Ectodermal cell (in vitro differentiated cells): ENCODE data around the gene EPN2. TPM values are rescaled to one million over a fixed set of nuclear protein-coding genes. Genes with fewer than 3 reads are reported as not detected.
"Not testable (repeated sequence)": the region's sequence is repeated elsewhere in the genome, so short reads cannot be mapped to it uniquely, and the experiment has no call there.

Experiments
- H3K27ac ChIP-seq: 2 replicates; pipeline ENCODE4 v1.7.0; 2013; ENCODE audit warnings: mild to moderate bottlenecking, low read depth, low read length; ENCODE audit not compliant: insufficient read depth, poor library complexity, severe bottlenecking
- H3K27me3 ChIP-seq: 2 replicates; pipeline ENCODE4 v1.7.0; 2013; ENCODE audit warnings: mild to moderate bottlenecking, low read length; ENCODE audit not compliant: insufficient read depth, control insufficient read depth, poor library complexity, severe bottlenecking
- H3K36me3 ChIP-seq: one replicate; pipeline ENCODE4 v1.7.0; 2013; ENCODE audit warnings: low read length; ENCODE audit not compliant: control insufficient read depth, insufficient read depth
- H3K4me1 ChIP-seq: one replicate; pipeline ENCODE4 v1.7.0; 2013; ENCODE audit warnings: low read length; ENCODE audit not compliant: control insufficient read depth, insufficient read depth
- H3K4me3 ChIP-seq: 2 replicates; pipeline ENCODE4 v1.7.0; 2013; ENCODE audit warnings: low read depth, low read length, control low read depth; ENCODE audit not compliant: insufficient read depth
- H3K9me3 ChIP-seq: 2 replicates; pipeline ENCODE4 v1.7.0; 2013; ENCODE audit warnings: mild to moderate bottlenecking, low read length, moderate library complexity; ENCODE audit not compliant: control insufficient read depth
- WGBS, 2 experiments: methylation state at CpG; one replicate each; pipeline ENCODE4 v1.1.7; 2013; ENCODE audit warnings: missing lambda C conversion rate in 2 of 2; 5-methylcytosine and 5-hydroxymethylcytosine counted together
- polyA plus RNA-seq, 4 experiments: library from polyadenylated mRNA; stranded (reverse); fragments of 50-300 nt; gene quantifications; one replicate each; pipeline ENCODE4 v1.2.3, GENCODE V29; 2013

EPN2 gene
- polyA plus RNA-seq (2013, experiment 1 of 4) = 39.2 TPM
- polyA plus RNA-seq (2013, experiment 2 of 4) = 37.1 TPM
- 27.9 TPM for polyA plus RNA-seq (2013, experiment 3 of 4)
- 30.4 TPM for polyA plus RNA-seq (2013, experiment 4 of 4)

GRCh38 chr17:19237139-19237388 lies at the start of gene EPN2:
EPN2 (plus strand) TSS chr17:19237366; CDS start chr17:19283120, 45,754 bp downstream.
- H3K9me3 ChIP-seq, H3K4me1 ChIP-seq, H3K36me3 ChIP-seq, H3K27me3 ChIP-seq, H3K27ac ChIP-seq: not testable (repeated sequence)
- H3K4me3 ChIP-seq = peak within 1 kb of the TSS; percentile 93
- 0% methylated on average over 21 of the region's 31 CpGs for WGBS, 2 experiments

GRCh38 chr17:19187883-19188869 lies 49.0 kb upstream of the EPN2 start:
- H3K27ac ChIP-seq, H3K9me3 ChIP-seq, H3K4me1 ChIP-seq, H3K36me3 ChIP-seq, H3K27me3 ChIP-seq, H3K4me3 ChIP-seq: not testable (repeated sequence)
- WGBS, 2 experiments = 0 to 2% methylated on average over 4 to 6 of the region's 62 CpGs

GRCh38 chr17:19188870-19189708 lies 48.1 kb upstream of the EPN2 start:
- not testable (repeated sequence) for H3K36me3 ChIP-seq, H3K4me1 ChIP-seq, H3K9me3 ChIP-seq, H3K27ac ChIP-seq, H3K27me3 ChIP-seq, H3K4me3 ChIP-seq
- no CpG with 5 or more reads among the region's 39 CpGs for WGBS, 2 experiments

- H3K9me3 ChIP-seq = not testable (repeated sequence)
These were observed 47.3 kb upstream of the EPN2 start for GRCh38 chr17:19189781-19190405.

GRCh38 chr17:19196382-19197204 lies 40.6 kb upstream of the EPN2 start:
- not testable (repeated sequence) for H3K27me3 ChIP-seq, H3K9me3 ChIP-seq, H3K4me1 ChIP-seq, H3K36me3 ChIP-seq, H3K27ac ChIP-seq, H3K4me3 ChIP-seq
- 0% methylated on average over 5 of the region's 33 CpGs; no CpG with 5 or more reads in 1 of the 2 experiments for WGBS, 2 experiments

More at GRCh38 chr17:19189781-19190405, 47.3 kb upstream of the EPN2 start:
- not testable (repeated sequence) for H3K27ac ChIP-seq, H3K4me1 ChIP-seq, H3K27me3 ChIP-seq, H3K4me3 ChIP-seq, H3K36me3 ChIP-seq
- no CpG with 5 or more reads among the region's 36 CpGs for WGBS, 2 experiments

GRCh38 chr17:19202448-19202847 lies 34.7 kb upstream of the EPN2 start:
- not testable (repeated sequence) for H3K27me3 ChIP-seq, H3K27ac ChIP-seq, H3K9me3 ChIP-seq, H3K36me3 ChIP-seq, H3K4me1 ChIP-seq, H3K4me3 ChIP-seq
- no CpG with 5 or more reads among the region's 20 CpGs for WGBS, 2 experiments

DNA sequence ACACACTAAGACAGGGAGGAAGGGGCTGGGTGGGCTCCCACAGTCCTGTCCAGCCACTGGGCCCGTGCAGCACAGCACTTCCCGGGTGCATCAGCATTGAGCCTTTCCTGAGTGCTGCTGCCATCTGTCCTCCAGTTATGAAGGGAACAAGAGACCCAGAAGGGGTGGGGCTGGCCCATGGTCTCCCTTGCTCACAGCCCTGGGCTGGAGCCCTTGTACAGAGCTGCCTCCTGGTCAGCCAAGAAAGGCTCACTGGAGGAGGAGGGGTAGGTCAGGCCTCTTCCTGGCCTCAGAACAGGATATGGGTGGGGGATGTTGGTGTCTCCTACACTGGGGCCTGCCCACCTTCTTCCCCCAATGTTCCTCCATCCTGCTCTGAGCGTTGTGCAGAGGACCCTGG lies 33.7 kb upstream of the EPN2 start:
- H3K4me3 ChIP-seq, H3K4me1 ChIP-seq, H3K36me3 ChIP-seq, H3K27ac ChIP-seq, H3K27me3 ChIP-seq, H3K9me3 ChIP-seq: not testable (repeated sequence)
- no CpG with 5 or more reads among the region's 3 CpGs for WGBS, 2 experiments

GRCh38 chr17:19215074-19215860 lies 21.9 kb upstream of the EPN2 start:
- H3K27me3 ChIP-seq, H3K4me3 ChIP-seq, H3K4me1 ChIP-seq, H3K27ac ChIP-seq, H3K9me3 ChIP-seq, H3K36me3 ChIP-seq: not testable (repeated sequence)
- no CpG with 5 or more reads among the region's 67 CpGs for WGBS, 2 experiments

GRCh38 chr17:19216148-19216926 lies 20.8 kb upstream of the EPN2 start:
- H3K36me3 ChIP-seq, H3K27me3 ChIP-seq, H3K4me3 ChIP-seq, H3K9me3 ChIP-seq, H3K4me1 ChIP-seq, H3K27ac ChIP-seq: not testable (repeated sequence)
- no CpG with 5 or more reads among the region's 13 CpGs for WGBS, 2 experiments
